Common myeloid progenitor, CD34-positive (primary cell): ENCODE measurements around the gene FBXO21.
A peak's percentile ranks its signal among the peaks of the same experiment; 100 is the strongest.

ENCODE experiments used
- CTCF ChIA-PET: fragments of 350-600 bp; sonication (Branson Sonifier 250); formaldehyde crosslinking; loops from one replicate; lab custom pipeline; 2021; ENCODE audit warnings: antibody characterized with exemption; lab: Charles Lee
- POLR2A ChIA-PET: fragments of 350-600 bp; sonication (Branson Sonifier 250); formaldehyde crosslinking; loops from one replicate; lab custom pipeline; 2021; ENCODE audit warnings: antibody characterized with exemption; lab: Charles Lee
- DNase-seq, 3 donors: peaks; one replicate each; pipeline versions ENCODE4 v3.0.0 to v3.0.0-alpha.2; 2013
- H3K27ac ChIP-seq, 2 experiments: 1 replicate in 1 of 2; 2 replicates in 1 of 2; pipeline ENCODE4 v1.7.0; 2013; ENCODE audit warnings: inconsistent platforms in 2 of 2, low read length in 2 of 2, mild to moderate bottlenecking in 2 of 2, low read depth in 1 of 2, moderate library complexity in 1 of 2; ENCODE audit not compliant: severe bottlenecking in 2 of 2, insufficient read depth in 1 of 2, poor library complexity in 1 of 2
- H3K27me3 ChIP-seq, 5 experiments: replicated peaks in 2 of 5; 1 replicate in 3 of 5; 2 replicates in 2 of 5; pipeline versions ENCODE4 v1.6.1 to v1.7.0; 2013; ENCODE audit warnings: low read length in 4 of 5, mild to moderate bottlenecking in 2 of 5, moderate library complexity in 2 of 5, inconsistent platforms in 1 of 5; ENCODE audit not compliant: insufficient read depth in 5 of 5, control insufficient read depth in 4 of 5
- H3K36me3 ChIP-seq, 4 experiments: 1 replicate in 2 of 4; 2 replicates in 2 of 4; pipeline versions ENCODE4 v1.6.1 to v1.7.0; 2013; ENCODE audit warnings: low read length in 3 of 4, control low read depth in 1 of 4, mild to moderate bottlenecking in 1 of 4; ENCODE audit not compliant: control insufficient read depth in 4 of 4, insufficient read depth in 4 of 4
- H3K4me1 ChIP-seq, 4 experiments: 1 replicate in 3 of 4; 2 replicates in 1 of 4; pipeline versions ENCODE4 v1.6.1 to v1.7.1; 2013; ENCODE audit warnings: low read length in 3 of 4, mild to moderate bottlenecking in 3 of 4, control low read depth in 1 of 4, inconsistent platforms in 1 of 4, moderate library complexity in 1 of 4; ENCODE audit not compliant: control insufficient read depth in 4 of 4, insufficient read depth in 4 of 4; ENCODE audit errors: control extremely low read depth in 1 of 4
- H3K4me3 ChIP-seq, 7 experiments: 1 replicate in 4 of 7; 2 replicates in 3 of 7; pipeline versions ENCODE4 v1.5.1 to v1.7.0; 2013; ENCODE audit warnings: mild to moderate bottlenecking in 7 of 7, low read length in 6 of 7, moderate library complexity in 6 of 7, inconsistent platforms in 2 of 7, low read depth in 2 of 7, control low read depth in 1 of 7; ENCODE audit not compliant: insufficient read depth in 4 of 7, control insufficient read depth in 1 of 7; ENCODE audit errors: extremely low read depth in 1 of 7
- H3K9me3 ChIP-seq, 5 experiments: 1 replicate in 4 of 5; 2 replicates in 1 of 5; pipeline versions ENCODE4 v1.6.1 to v1.7.1; 2013; ENCODE audit warnings: low read length in 4 of 5, mild to moderate bottlenecking in 2 of 5, inconsistent platforms in 1 of 5, low read depth in 1 of 5, moderate library complexity in 1 of 5; ENCODE audit not compliant: control insufficient read depth in 4 of 5, insufficient read depth in 2 of 5; ENCODE audit errors: control extremely low read depth in 1 of 5
- WGBS: methylation state at CpG from one replicate; pipeline ENCODE4 v1.1.5; 2013; ENCODE audit not compliant: insufficient coverage; 5-methylcytosine and 5-hydroxymethylcytosine counted together

FBXO21 gene

DNA sequence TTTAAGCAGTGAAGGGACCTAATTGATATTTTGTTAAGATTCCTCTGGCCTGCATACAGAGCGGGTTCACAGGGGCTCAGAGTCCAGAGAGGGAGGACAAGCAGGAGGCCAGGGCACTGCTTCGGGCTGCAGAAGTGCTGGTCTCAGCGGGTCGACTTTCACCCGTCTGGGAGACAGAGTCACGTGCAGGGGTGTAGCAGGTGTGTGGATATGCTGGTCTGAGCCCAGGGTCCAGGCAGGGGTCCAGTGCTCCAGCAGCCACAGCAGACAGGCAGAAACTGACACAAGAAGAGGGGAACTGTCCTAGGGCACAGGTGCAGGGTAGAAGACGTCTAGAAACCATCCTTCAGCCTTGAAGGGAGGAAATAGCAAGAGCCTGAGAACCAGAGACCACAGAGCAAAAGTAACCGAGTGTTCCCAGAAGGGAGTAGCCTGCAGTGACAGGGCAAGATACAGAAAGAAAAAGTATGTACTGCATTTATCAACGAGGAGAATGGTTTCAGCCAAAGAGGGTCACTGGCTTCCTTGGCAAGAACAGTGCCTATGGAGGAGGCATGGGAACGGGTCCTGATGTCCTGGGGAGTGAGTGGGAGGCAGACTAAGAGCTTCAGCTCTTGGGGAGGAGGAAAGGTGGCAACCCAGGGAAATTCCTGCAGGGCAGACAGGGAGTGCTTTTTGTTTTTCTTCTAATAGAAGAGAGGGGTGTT, 28.7 kb downstream of the FBXO21 start:
- peaks cover 24 to 88% (median 63%) of the 10 kb centered on the region in 4 experiments for H3K36me3 ChIP-seq
- H3K4me1 ChIP-seq: peaks cover 0 to 11% (median 0%) of the 10 kb centered on the region in 4 experiments
- WGBS: 99% methylated on average over 9 of the region's 10 CpGs
- H3K9me3 ChIP-seq: no peaks in the 10 kb centered on the region
- no peaks in the 10 kb centered on the region for H3K27me3 ChIP-seq
- H3K27ac ChIP-seq: no peak overlapping the region
- H3K4me3 ChIP-seq: no peak overlapping the region
- no peak for DNase-seq
- ChIA-PET CTCF (no interaction called here), POLR2A (no interaction called here)

DNA sequence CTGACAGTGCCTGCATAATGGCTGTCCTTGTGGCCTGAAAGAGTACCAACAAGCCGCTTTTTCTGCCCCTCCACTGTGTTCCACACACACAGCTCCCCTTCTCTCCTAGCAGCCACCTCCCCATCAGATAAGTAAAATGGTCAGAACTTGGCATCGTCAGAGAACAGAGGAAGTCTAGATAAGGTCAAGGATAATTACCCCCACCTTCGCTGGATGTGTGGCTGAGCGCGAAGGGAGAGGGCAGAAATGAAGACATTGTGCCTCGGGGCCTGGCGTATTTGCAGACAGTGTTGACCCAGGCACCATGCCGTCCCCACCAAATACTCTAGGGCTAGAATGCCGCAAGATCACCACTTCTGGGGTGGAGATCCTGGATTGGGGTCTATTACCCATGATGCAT, 30.6 kb downstream of the FBXO21 start:
- H3K27ac ChIP-seq: no peak overlapping the region
- WGBS: 98% methylated on average over 7 of the region's 9 CpGs
- POLR2A ChIA-PET: no interaction called here
- H3K4me3 ChIP-seq: no peak overlapping the region
- no peaks in the 10 kb centered on the region for H3K27me3 ChIP-seq
- CTCF ChIA-PET: interaction anchor here (0.5 to 1.0 kb wide), 2 partner anchors 15 to 584 kb away, joined by 3 to 4 read pairs; no protein-coding TSS in a partner anchor
- H3K4me1 ChIP-seq: peaks cover 0 to 3% (median 0%) of the 10 kb centered on the region in 4 experiments
- no peaks in the 10 kb centered on the region for H3K9me3 ChIP-seq
- no peak for DNase-seq
- peaks cover 21 to 92% (median 68%) of the 10 kb centered on the region in 4 experiments for H3K36me3 ChIP-seq

GRCh38 chr12:117158911-117159553, 31.2 kb downstream of the FBXO21 start:
- 80% methylated on average over 5 of the region's 7 CpGs for WGBS
- Histone ChIP-seq H3K4me1 (no peaks in the 10 kb centered on the region), H3K27me3 (no peaks in the 10 kb centered on the region), H3K4me3 (no peak overlapping the region), H3K9me3 (no peaks in the 10 kb centered on the region), H3K36me3 (peaks cover 20 to 92% (median 71%) of the 10 kb centered on the region in 4 experiments), H3K27ac (no peak overlapping the region)
- ChIA-PET CTCF (interaction anchor here (1.0 to 2.5 kb wide), 3 partner anchors 9 to 133 kb away, joined by 4 to 8 read pairs (median 4); no protein-coding TSS in a partner anchor), POLR2A (no interaction called here)
- no peak for DNase-seq

DNA sequence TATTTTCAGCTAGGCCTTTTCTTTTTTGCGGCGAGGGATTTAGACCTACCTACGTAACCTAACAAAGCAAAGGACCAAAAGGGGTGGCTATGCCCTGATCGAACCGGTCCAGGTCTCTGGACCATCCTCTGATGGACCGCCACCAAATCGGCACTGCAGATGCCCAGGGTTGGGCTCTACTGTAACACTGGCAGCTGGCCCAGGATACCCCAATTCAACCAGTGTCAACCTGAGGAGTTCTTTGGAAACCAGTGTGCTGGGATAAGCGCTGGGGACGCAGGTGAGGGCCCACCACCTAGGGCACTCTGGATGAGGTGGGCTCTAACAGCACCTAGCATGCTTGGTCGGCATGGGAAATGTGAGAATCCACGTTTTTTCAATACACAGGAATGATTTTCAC, 32.2 kb downstream of the FBXO21 start:
- POLR2A ChIA-PET: no interaction called here
- 88% methylated on average over 10 of the region's 11 CpGs for WGBS
- Histone ChIP-seq H3K4me3 (no peak overlapping the region), H3K27ac (no peak overlapping the region), H3K36me3 (peaks cover 20 to 95% (median 79%) of the 10 kb centered on the region in 4 experiments), H3K4me1 (no peaks in the 10 kb centered on the region), H3K27me3 (no peaks in the 10 kb centered on the region), H3K9me3 (no peaks in the 10 kb centered on the region)
- CTCF ChIA-PET: interaction anchor here (1.6 to 2.5 kb wide), 2 partner anchors 9 to 132 kb away, joined by 4 to 8 read pairs; no protein-coding TSS in a partner anchor
- DNase-seq: no peak

GRCh38 chr12:117155278-117156060, 34.8 kb downstream of the FBXO21 start:
- peak; percentile 40 to 70 (median 60) for DNase-seq
- peaks cover 17 to 78% (median 65%) of the 10 kb centered on the region in 4 experiments for H3K36me3 ChIP-seq
- POLR2A ChIA-PET: no interaction called here
- H3K4me3 ChIP-seq: no peak overlapping the region
- no peaks in the 10 kb centered on the region for H3K9me3 ChIP-seq
- 89% methylated on average over 47 of the region's 47 CpGs for WGBS
- CTCF ChIA-PET: interaction anchor here (1.0 to 1.6 kb wide), 2 partner anchors 12 to 682 kb away, joined by 3 to 5 read pairs; no protein-coding TSS in a partner anchor
- no peaks in the 10 kb centered on the region for H3K4me1 ChIP-seq
- no peak overlapping the region for H3K27ac ChIP-seq
- no peaks in the 10 kb centered on the region for H3K27me3 ChIP-seq

GRCh38 chr12:117152793-117153775, 37.2 kb downstream of the FBXO21 start:
- H3K4me3 ChIP-seq: no peak overlapping the region
- no peak for DNase-seq
- CTCF ChIA-PET: interaction anchor here (1.4 to 1.6 kb wide), 2 partner anchors 14 to 22 kb away, joined by 3 to 5 read pairs; no protein-coding TSS in a partner anchor
- no peaks in the 10 kb centered on the region for H3K27me3 ChIP-seq
- no peaks in the 10 kb centered on the region for H3K9me3 ChIP-seq
- POLR2A ChIA-PET: no interaction called here
- 98% methylated on average over 19 of the region's 27 CpGs for WGBS
- no peak overlapping the region for H3K27ac ChIP-seq
- H3K4me1 ChIP-seq: no peaks in the 10 kb centered on the region
- peaks cover 15 to 74% (median 53%) of the 10 kb centered on the region in 4 experiments for H3K36me3 ChIP-seq
